GM19023 (cell line): ENCODE measurements around the gene DPH3.
A peak's percentile ranks its signal among the peaks of the same experiment; 100 is the strongest.
"Not testable (repeated sequence)": the region's sequence is repeated elsewhere in the genome, so short reads cannot be mapped to it uniquely, and the experiment has no call there.

ENCODE experiments used
- ATAC-seq: cut with Tn5 transposase; IDR thresholded peaks from one replicate; pipeline ENCODE4 v1.9.1; 2021; ENCODE audit warnings: mild to moderate bottlenecking, moderate library complexity; ENCODE audit not compliant: unreplicated experiment

The DPH3 gene

GRCh38 chr3:16264708-16265454 is at the start of gene DPH3, which contains the start of gene OXNAD1:
Gene DPH3 (minus strand): TSS chr3:16264943. CDS start chr3:16264876, 67 bp downstream.
Gene OXNAD1 (plus strand): TSS chr3:16265212. CDS start chr3:16270953, 5,741 bp downstream.
- peak; percentile 99 for ATAC-seq

GRCh38 chr3:16313886-16314645 is 49.3 kb upstream of the DPH3 start:
- no peak for ATAC-seq

- ATAC-seq: peak; percentile 59
Measured at GRCh38 chr3:16311960-16312451, 47.3 kb upstream of the DPH3 start.

- ATAC-seq: not testable (repeated sequence)
Measured at GRCh38 chr3:16310486-16310885, 45.7 kb upstream of the DPH3 start.

- ATAC-seq: peak; percentile 68
Measured at GRCh38 chr3:16309558-16309957, 44.8 kb upstream of the DPH3 start.

- no peak for ATAC-seq
Measured at GRCh38 chr3:16308727-16309126, 44.0 kb upstream of the DPH3 start.

GRCh38 chr3:16307832-16308531 is 43.2 kb upstream of the DPH3 start:
- ATAC-seq: no peak

- no peak for ATAC-seq
Measured at GRCh38 chr3:16305111-16305541, 40.4 kb upstream of the DPH3 start.

GRCh38 chr3:16304061-16305010 is 39.6 kb upstream of the DPH3 start:
- no peak for ATAC-seq

GRCh38 chr3:16303037-16303575 is 38.4 kb upstream of the DPH3 start:
- ATAC-seq: no peak

- ATAC-seq: no peak
Measured at GRCh38 chr3:16302082-16302631, 37.4 kb upstream of the DPH3 start.

GRCh38 chr3:16301507-16301906 is 36.8 kb upstream of the DPH3 start:
- no peak for ATAC-seq

GRCh38 chr3:16300881-16301359 is 36.2 kb upstream of the DPH3 start:
- peak; percentile 39 for ATAC-seq

- no peak for ATAC-seq
Measured at GRCh38 chr3:16300307-16300706, 35.6 kb upstream of the DPH3 start.

GRCh38 chr3:16299746-16300145 is 35.0 kb upstream of the DPH3 start:
- no peak for ATAC-seq

GRCh38 chr3:16298891-16299290 is 34.1 kb upstream of the DPH3 start:
- ATAC-seq: no peak

- ATAC-seq: no peak
Measured at GRCh38 chr3:16297997-16298885, 33.5 kb upstream of the DPH3 start.

GRCh38 chr3:16295298-16295890 is 30.7 kb upstream of the DPH3 start:
- no peak for ATAC-seq
